ENCODE measurements around the gene SNTA1. TPM values are rescaled to one million over a fixed set of nuclear protein-coding genes. Genes with fewer than 3 reads are reported as not detected.
A peak's percentile ranks its signal among the peaks of the same experiment; 100 is the strongest.

SNTA1 gene
- total and polyA plus RNA-seq, 2 of the 8 experiments (the other 6 are each of a cell fraction or from before 2014, with no cell fraction given) = 4.5 to 8.0 TPM

DNA sequence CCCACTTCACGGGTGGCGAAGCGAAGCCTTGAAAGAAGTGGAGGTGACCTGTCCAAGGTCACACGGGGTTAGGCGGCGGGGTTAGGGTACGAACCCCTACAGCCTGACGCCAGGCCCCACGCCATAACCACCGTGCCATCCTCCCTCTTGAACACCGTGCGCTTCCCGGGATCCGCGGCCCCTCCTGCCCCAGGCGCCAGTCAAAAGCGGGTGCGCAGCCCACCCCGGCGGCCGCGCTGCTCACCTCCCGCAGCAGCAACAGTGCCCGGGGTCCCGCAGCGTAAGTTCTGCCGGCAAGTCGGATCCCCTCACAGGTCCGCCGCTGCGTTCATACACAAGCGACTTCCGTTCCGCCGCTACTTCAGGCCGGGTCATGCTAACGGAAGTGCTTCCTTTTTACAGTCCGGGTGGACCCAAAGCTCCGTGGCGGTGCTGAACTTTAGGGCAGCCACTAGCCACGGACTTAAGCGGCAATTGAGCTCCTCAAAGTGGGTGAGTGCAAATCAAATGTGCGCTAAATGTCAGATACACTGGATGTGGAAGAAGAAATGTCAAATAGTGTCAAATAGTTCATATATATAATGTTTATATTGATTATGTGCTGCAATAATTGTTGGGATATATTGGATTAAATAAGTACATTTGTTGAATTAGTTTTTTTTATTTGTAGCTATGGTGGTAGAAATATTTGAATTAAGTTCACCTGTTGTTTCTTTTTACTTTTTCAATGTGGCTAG lies 42.2 kb downstream of the SNTA1 start, which contains the start of gene CDK5RAP1:
Gene CDK5RAP1 (minus strand): TSS at position 336 of the 737 bp plus-strand sequence. CDS start 4,455 bp downstream, outside the sequence.
- H2AK5ac ChIP-seq (ENCODE audit: low read depth, low read length) = no peak within 1 kb of the TSS; the same call in 1 of the 2 replicates
- H3K23me2 ChIP-seq (ENCODE audit: low read depth, low read length) = peaks cover 5% of the 10 kb centered on the region; the same call in 1 of the 2 replicates
- peaks cover 2 to 9% of the 10 kb centered on the region in 2 experiments for H4K20me1 ChIP-seq (replicated peaks in 1 of 2; ENCODE audit: control insufficient read depth in 1 of 2, insufficient read depth in 2 of 2, low read length in 2 of 2)
- H3K23ac ChIP-seq (ENCODE audit: insufficient read length) = no peak within 1 kb of the TSS
- DNase-seq (ENCODE audit: low read depth in 1 of 2, low spot score in 2 of 2) (peak; percentile 59 to 86), FAIRE-seq (no peak)
- CTCF ChIA-PET (ENCODE audit: partially characterized antibody) = interaction anchor here (0.7 to 1.9 kb wide), 6 partner anchors 10 to 269 kb away, joined by 3 to 9 read pairs (median 3); no protein-coding TSS in a partner anchor
- H3K4ac ChIP-seq (replicated peaks; ENCODE audit: insufficient read length, low read depth, low read length) = no peak within 1 kb of the TSS
- 2% methylated on average over 43 of the region's 43 CpGs; no CpG with 5 or more reads in 1 of the 2 experiments for WGBS, 2 experiments (ENCODE audit: extremely low coverage in 1 of 2, insufficient coverage in 1 of 2, insufficient read length in 1 of 2, insufficient replicate concordance in 2 of 2, low coverage in 1 of 2, low lambda C conversion rate in 2 of 2, missing lambda C conversion rate in 1 of 2)
- H3K9ac ChIP-seq (replicated peaks in 1 of 4; ENCODE audit: extremely low read depth in 1 of 4, low read depth in 3 of 4, low read length in 3 of 4) = peak within 1 kb of the TSS; percentile 49 to 84 (median 67)
- peaks cover 0 to 6% (median 2%) of the 10 kb centered on the region in 4 experiments; a peak in 3 of 7 replicates for H3K4me1 ChIP-seq (replicated peaks in 1 of 4; ENCODE audit: control insufficient read depth in 3 of 4, insufficient read depth in 4 of 4, low read length in 3 of 4)
- no peak within 1 kb of the TSS for H2BK120ac ChIP-seq (replicated peaks; ENCODE audit: low read depth, low read length)
- H3K18ac ChIP-seq (ENCODE audit: extremely low read depth, low read length) = peak within 1 kb of the TSS; percentile 48; the same call in 1 of the 2 replicates
- H3K4me3 ChIP-seq (ENCODE audit: extremely low read depth in 1 of 4, insufficient read depth in 2 of 4, low read depth in 3 of 4, low read length in 4 of 4) = peak within 1 kb of the TSS; percentile 83 to 99 (median 92)
- H3K79me1 ChIP-seq (ENCODE audit: low read depth, low read length) = peaks cover 8% of the 10 kb centered on the region
- no peak within 1 kb of the TSS for H2BK20ac ChIP-seq (ENCODE audit: low read length)
- H3K56ac ChIP-seq (replicated peaks; ENCODE audit: insufficient read length, low read depth, low read length) = peak within 1 kb of the TSS; percentile 12
- H2AFZ ChIP-seq (ENCODE audit: low read length) = peak within 1 kb of the TSS; percentile 94
- H2BK12ac ChIP-seq (ENCODE audit: low read depth, low read length) = peak within 1 kb of the TSS; percentile 43; the same call in 1 of the 2 replicates
- peak within 1 kb of the TSS; percentile 63 to 83 for H3K4me2 ChIP-seq (ENCODE audit: insufficient read depth in 1 of 2, low read depth in 2 of 2, low read length in 2 of 2)
- H4K91ac ChIP-seq (replicated peaks; ENCODE audit: insufficient read length, low read length) = no peak within 1 kb of the TSS
- POLR2A ChIA-PET (ENCODE audit: partially characterized antibody) = interaction anchor here (0.6 to 1.8 kb wide), 8 partner anchors 10 to 266 kb away, joined by 3 to 5 read pairs (median 3); no protein-coding TSS in a partner anchor
- H4K8ac ChIP-seq (ENCODE audit: extremely low read depth, insufficient read depth, low read length) = peak within 1 kb of the TSS; percentile 96
- no peaks in the 10 kb centered on the region for H3K27me3 ChIP-seq (replicated peaks in 1 of 4; ENCODE audit: control insufficient read depth in 3 of 4, extremely low read depth in 1 of 4, insufficient read depth in 3 of 4, low read length in 3 of 4)
- H2BK15ac ChIP-seq (ENCODE audit: low read length) = no peak within 1 kb of the TSS
- H3K9me3 ChIP-seq (ENCODE audit: insufficient read depth in 2 of 2, low read depth in 1 of 2, low read length in 1 of 2) = no peaks in the 10 kb centered on the region
- H3K36me3 ChIP-seq (ENCODE audit: control insufficient read depth in 2 of 4, insufficient read depth in 4 of 4, low read length in 3 of 4) = no peaks in the 10 kb centered on the region
- H3K27ac ChIP-seq (ENCODE audit: low read depth, low read length) = no peak within 1 kb of the TSS; the same call in 1 of the 2 replicates
- H4K5ac ChIP-seq (ENCODE audit: insufficient read length, low read depth, low read length) = peak within 1 kb of the TSS; percentile 16
- H2BK5ac ChIP-seq (ENCODE audit: low read depth, low read length) = peak within 1 kb of the TSS; percentile 66; the same call in 1 of the 2 replicates
- peaks cover 13 to 47% of the 10 kb centered on the region in 2 experiments for H3K79me2 ChIP-seq (ENCODE audit: control insufficient read depth in 1 of 2, insufficient read depth in 2 of 2, low read length in 2 of 2)
- no peak within 1 kb of the TSS for H3K14ac ChIP-seq (ENCODE audit: insufficient read length)
- TF ChIP-seq NANOG (IDR thresholded peaks at IDR 0.05; ENCODE audit: insufficient read depth, low read depth, low read length, poor library complexity, severe bottlenecking) = no peak

All from H1 (cell line).